ENCODE measurements around the gene HSPB7.

- TF ChIP-seq POLR2A (IDR thresholded peaks at IDR 0.05; ENCODE audit: low read depth, low read length) (no peak), POLR2AphosphoS5 (IDR thresholded peaks at IDR 0.05; ENCODE audit: low read depth, low read length) (no peak), TAF1 (IDR thresholded peaks at IDR 0.05; ENCODE audit: borderline replicate concordance, low read depth, low read length) (no peak)
Measured at GRCh38 chr1:16013908-16014258, 4.0 kb downstream of the HSPB7 start.
